ENCODE results near the gene DMRTB1.

Gene DMRTB1

GRCh38 chr1:53511323-53511932 lies 52.2 kb downstream of the DMRTB1 start:
- no peak overlapping the region for H3K27ac ChIP-seq (ENCODE audit: low read length)
- no peaks in the 10 kb centered on the region for H3K36me3 ChIP-seq (replicated peaks; ENCODE audit: low read depth, low read length)
- H3K9me3 ChIP-seq (ENCODE audit: insufficient read depth, low read length) = no peaks in the 10 kb centered on the region

GRCh38 chr1:53511933-53512806 lies 53.0 kb downstream of the DMRTB1 start:
- H3K4me3 ChIP-seq (ENCODE audit: low read length) = no peak overlapping the region
- H3K4me1 ChIP-seq (ENCODE audit: low read length) = no peaks in the 10 kb centered on the region
- TF ChIP-seq, protein P1, sequence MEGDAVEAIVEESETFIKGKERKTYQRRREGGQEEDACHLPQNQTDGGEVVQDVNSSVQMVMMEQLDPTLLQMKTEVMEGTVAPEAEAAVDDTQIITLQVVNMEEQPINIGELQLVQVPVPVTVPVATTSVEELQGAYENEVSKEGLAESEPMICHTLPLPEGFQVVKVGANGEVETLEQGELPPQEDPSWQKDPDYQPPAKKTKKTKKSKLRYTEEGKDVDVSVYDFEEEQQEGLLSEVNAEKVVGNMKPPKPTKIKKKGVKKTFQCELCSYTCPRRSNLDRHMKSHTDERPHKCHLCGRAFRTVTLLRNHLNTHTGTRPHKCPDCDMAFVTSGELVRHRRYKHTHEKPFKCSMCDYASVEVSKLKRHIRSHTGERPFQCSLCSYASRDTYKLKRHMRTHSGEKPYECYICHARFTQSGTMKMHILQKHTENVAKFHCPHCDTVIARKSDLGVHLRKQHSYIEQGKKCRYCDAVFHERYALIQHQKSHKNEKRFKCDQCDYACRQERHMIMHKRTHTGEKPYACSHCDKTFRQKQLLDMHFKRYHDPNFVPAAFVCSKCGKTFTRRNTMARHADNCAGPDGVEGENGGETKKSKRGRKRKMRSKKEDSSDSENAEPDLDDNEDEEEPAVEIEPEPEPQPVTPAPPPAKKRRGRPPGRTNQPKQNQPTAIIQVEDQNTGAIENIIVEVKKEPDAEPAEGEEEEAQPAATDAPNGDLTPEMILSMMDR (IDR thresholded peaks at IDR 0.05; ENCODE audit: low read depth, low read length) = no peak
- TF ChIP-seq EZH2phosphoT487 (IDR thresholded peaks at IDR 0.05; ENCODE audit: low read depth) = no peak
- H3K36me3 ChIP-seq (replicated peaks; ENCODE audit: low read depth, low read length) = no peaks in the 10 kb centered on the region
- H3K79me2 ChIP-seq (ENCODE audit: low read length) = no peaks in the 10 kb centered on the region
- no peak overlapping the region for H2AFZ ChIP-seq (ENCODE audit: low read depth, low read length)
- H3K27ac ChIP-seq (ENCODE audit: low read length) = no peak overlapping the region
- no peaks in the 10 kb centered on the region for H3K27me3 ChIP-seq (ENCODE audit: low read depth, low read length)
- H3K9ac ChIP-seq (ENCODE audit: low read length) = no peak overlapping the region
- H3K4me2 ChIP-seq (ENCODE audit: low read length) = no peak overlapping the region
- no peaks in the 10 kb centered on the region for H4K20me1 ChIP-seq (ENCODE audit: insufficient read depth, low read length)
- H3K9me3 ChIP-seq (ENCODE audit: insufficient read depth, low read length) = no peaks in the 10 kb centered on the region

More at GRCh38 chr1:53511323-53511932, 52.2 kb downstream of the DMRTB1 start:
- no peaks in the 10 kb centered on the region for H4K20me1 ChIP-seq (ENCODE audit: insufficient read depth, low read length)
- no peaks in the 10 kb centered on the region for H3K4me1 ChIP-seq (ENCODE audit: low read length)
- H3K9ac ChIP-seq (ENCODE audit: low read length) = no peak overlapping the region
- TF ChIP-seq, protein P1 (IDR thresholded peaks at IDR 0.05; ENCODE audit: low read depth, low read length) = no peak
- no peak for TF ChIP-seq EZH2phosphoT487 (IDR thresholded peaks at IDR 0.05; ENCODE audit: low read depth)
- no peak overlapping the region for H3K4me2 ChIP-seq (ENCODE audit: low read length)
- H3K4me3 ChIP-seq (ENCODE audit: low read length) = no peak overlapping the region
- H3K79me2 ChIP-seq (ENCODE audit: low read length) = no peaks in the 10 kb centered on the region
- no peaks in the 10 kb centered on the region for H3K27me3 ChIP-seq (ENCODE audit: low read depth, low read length)
- H2AFZ ChIP-seq (ENCODE audit: low read depth, low read length) = no peak overlapping the region

DNA sequence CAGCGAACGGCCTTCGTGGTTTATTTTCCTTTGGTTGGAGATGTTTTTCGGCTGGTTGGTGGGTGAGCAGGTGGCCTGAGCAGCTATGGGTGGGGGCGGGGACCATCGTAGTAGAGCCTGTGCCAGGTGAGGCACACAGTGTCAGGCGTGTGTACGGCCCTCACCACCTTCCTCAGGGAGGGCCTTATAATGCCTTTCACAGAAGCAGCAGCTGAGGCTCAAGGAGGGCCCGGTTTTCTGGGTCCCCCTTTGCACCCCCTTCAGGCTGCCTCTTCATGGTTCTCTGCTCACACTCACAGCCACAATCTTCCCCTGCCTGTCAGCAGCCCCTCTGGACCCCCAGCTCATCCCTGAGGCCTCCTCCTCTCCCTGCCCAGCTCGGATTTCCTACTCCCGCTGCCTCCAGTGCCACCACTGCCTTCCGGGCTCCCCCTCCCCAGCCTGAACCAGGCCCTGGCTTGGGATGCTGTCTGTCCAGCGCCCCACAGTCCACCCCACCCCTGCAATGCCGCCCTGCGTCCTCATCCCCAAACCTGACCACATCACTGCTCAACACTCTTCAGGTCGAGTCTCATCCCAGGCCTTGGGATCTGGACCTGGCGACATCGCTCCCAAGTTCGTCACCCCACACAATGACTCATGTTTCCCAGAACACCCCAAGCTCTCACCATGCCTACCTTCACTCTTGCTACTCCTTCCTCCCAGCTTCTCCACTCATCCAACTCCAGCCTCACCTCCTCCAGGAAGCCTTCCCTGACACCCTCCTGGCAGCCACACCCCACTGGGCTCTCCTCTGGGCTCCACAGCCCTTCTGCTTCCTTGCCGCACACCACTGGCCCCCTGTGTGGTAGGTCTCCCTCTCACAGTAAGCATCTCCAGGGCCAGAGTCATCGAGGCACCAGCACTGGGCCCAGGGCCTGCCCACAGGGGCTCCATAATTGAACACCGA lies 53.9 kb downstream of the DMRTB1 start:
- H3K4me1 ChIP-seq (ENCODE audit: low read length) = no peaks in the 10 kb centered on the region
- H3K79me2 ChIP-seq (ENCODE audit: low read length) = no peaks in the 10 kb centered on the region
- H2AFZ ChIP-seq (ENCODE audit: low read depth, low read length) = no peak overlapping the region
- no peak for TF ChIP-seq EZH2phosphoT487 (IDR thresholded peaks at IDR 0.05; ENCODE audit: low read depth)
- TF ChIP-seq, protein P1 (IDR thresholded peaks at IDR 0.05; ENCODE audit: low read depth, low read length) = no peak
- no peak overlapping the region for H3K4me2 ChIP-seq (ENCODE audit: low read length)
- H3K9ac ChIP-seq (ENCODE audit: low read length) = no peak overlapping the region
- H4K20me1 ChIP-seq (ENCODE audit: insufficient read depth, low read length) = no peaks in the 10 kb centered on the region
- H3K9me3 ChIP-seq (ENCODE audit: insufficient read depth, low read length) = no peaks in the 10 kb centered on the region
- no peaks in the 10 kb centered on the region for H3K36me3 ChIP-seq (replicated peaks; ENCODE audit: low read depth, low read length)
- no peak overlapping the region for H3K4me3 ChIP-seq (ENCODE audit: low read length)
- no peaks in the 10 kb centered on the region for H3K27me3 ChIP-seq (ENCODE audit: low read depth, low read length)
- no peak overlapping the region for H3K27ac ChIP-seq (ENCODE audit: low read length)
